ENCODE data around the gene CD53.
"Not testable (repeated sequence)": the region's sequence is repeated elsewhere in the genome, so short reads cannot be mapped to it uniquely, and the experiment has no call there.

CD53 gene, protein sequence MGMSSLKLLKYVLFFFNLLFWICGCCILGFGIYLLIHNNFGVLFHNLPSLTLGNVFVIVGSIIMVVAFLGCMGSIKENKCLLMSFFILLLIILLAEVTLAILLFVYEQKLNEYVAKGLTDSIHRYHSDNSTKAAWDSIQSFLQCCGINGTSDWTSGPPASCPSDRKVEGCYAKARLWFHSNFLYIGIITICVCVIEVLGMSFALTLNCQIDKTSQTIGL

DNA sequence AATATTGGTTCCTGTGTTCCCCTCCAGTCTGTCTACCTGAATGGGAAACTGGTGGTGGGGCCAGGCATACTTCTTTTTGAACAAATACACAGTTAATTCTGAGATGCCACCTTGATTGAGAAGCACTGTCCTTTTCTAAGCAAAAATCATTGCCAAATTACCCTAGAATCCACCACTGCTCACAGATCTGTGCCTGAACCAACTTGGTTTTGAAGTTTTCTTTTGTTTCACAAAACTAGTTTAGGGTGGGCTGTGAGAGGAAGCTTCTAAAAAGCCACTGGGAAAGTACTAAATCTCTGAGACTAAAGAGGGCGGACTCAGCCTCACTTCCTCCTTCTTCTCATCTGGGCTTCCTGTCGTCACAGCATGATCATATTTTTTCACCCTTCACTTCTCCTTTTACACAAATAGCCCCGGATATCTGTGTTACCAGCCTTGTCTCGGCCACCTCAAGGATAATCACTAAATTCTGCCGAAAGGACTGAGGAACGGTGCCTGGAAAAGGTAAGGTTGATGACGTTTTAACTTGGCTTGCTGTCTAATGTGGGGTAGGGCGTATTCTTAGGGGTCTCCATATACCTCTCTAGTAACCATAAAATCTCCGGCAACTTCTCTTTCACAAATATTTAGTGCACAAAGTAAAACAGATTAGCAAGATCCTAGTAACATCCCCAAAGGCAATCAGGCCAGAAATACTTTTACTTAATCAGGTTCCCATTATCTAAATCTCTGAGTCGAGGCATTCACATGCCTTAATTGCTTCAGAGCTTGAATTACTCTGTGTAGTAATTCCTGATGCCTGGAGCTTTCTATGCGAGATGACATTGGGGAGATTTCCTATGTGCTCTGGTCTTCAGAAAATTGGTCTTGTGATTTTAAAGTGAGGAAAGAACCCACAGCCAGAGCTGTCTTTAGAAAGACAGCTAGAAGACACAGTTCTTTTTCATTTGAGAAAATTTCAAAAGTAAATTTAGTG, at the start of gene CD53:
Gene CD53, plus strand, starts transcription at position 404 of the 976 bp plus-strand sequence. CDS start 18,261 bp downstream, outside the sequence.
- no peak for DNase-seq

DNA sequence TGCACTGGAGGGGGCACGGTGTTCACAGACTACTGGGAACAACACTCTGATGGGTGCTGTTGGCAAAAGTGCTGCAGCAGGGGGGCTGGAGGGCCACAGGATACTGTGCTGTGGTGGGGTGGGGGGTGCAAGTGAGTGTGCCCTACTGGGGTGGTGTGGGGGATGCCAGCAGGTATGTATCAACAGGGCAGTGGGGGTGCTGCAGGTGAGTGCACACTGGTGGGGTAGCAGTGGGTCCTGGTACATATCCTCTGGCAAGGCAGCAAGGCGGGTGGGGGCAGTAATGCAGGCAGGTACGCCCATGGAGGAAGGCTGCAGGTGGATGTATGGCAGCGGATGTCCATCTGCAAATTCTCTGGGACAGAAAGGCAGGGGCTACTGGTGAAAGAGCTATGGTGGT, 48.8 kb upstream of the CD53 start:
- no peak for DNase-seq

DNA sequence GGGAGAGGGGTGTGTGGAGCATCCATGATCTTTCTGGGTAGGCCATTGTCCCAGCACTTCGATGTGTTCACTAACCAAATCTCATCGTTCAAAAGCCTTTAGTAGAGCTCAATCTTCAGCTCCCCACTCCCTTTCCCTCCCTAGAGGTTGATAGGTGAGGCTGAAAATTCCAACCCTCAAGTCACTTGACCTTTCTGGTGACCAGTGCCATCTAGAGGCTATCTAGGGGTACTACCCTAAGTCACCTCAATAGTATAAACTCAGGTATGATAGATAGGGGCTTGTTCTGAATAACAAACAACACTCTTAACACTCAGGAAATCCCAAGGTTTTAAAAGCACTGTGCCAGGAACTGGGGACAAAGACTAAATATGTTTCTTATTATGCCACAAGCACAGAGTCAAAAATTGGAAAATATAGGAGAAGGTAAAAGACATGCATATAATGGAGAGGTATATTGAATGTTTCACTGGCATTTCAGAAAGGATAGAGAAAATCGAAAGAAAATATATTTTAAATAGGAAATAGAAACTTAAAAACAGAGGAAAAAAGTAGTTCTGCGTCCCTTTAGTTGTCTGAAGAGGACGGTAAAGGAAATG, 42.9 kb upstream of the CD53 start:
- peak; percentile 72 for DNase-seq

- DNase-seq, result not testable (repeated sequence)
These were observed 39.2 kb upstream of the CD53 start for GRCh38 chr1:110833779-110834178.

GRCh38 chr1:110846861-110847260, 26.1 kb upstream of the CD53 start:
- no peak for DNase-seq

DNA sequence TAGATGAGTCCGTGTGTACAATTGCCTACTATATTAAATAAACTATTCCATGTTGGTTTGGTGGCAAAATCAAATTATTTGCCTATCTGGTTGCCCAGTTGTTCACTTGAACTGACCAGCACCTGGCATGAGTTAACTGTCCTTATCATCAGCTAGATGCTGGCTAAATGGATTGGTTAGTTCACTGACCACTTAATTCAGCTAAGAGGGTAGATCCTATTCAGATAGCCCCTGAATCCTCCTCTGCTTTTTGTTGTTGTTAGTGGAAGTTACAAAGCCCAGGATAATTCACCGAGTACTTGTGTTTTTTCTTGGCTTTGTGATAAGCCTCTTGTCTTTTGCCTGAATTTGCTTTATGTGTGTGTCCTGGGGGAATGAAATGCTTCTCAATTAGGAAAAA, 22.8 kb upstream of the CD53 start:
- no peak for DNase-seq

DNA sequence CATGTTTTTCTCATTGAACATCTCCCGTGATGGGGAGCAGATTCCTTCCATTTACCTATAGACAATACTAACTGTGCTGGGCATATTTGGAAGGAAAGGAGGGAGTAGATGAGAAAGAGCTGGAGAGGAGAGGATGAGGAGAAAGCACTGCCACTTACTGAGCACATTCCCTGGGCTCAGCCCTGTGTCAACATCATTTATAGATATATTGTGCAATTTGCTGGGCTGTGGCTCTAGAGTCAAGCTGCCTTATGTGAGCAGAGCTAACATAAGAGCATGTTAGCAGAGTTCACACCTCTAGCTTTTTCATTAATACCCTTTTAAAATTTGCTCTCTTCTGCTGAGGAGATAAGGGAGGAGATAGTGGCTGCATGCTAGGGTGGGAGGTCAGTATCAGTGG, 22.3 kb upstream of the CD53 start:
- DNase-seq, result no peak

DNA sequence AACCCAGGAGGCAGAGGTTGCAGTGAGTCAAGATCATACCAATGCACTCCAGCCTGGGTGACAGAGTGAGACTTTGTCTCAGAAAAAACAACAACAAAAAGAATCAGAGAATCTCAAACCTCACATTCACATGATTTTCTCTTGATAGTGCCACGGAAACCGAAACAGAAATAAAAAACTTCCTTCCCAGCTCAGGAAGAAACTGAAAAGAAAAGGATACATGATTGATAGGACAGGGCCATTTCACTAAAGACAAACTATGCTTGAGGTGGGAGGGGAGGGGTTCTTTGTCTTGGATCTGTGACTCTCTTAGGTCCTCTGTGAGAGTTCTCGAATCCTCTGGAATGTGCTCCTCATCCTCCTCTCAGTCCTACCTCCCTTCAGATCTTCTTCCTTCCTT, 19.8 kb upstream of the CD53 start:
- DNase-seq, result no peak

GRCh38 chr1:110856410-110856809, 16.5 kb upstream of the CD53 start:
- no peak for DNase-seq

DNA sequence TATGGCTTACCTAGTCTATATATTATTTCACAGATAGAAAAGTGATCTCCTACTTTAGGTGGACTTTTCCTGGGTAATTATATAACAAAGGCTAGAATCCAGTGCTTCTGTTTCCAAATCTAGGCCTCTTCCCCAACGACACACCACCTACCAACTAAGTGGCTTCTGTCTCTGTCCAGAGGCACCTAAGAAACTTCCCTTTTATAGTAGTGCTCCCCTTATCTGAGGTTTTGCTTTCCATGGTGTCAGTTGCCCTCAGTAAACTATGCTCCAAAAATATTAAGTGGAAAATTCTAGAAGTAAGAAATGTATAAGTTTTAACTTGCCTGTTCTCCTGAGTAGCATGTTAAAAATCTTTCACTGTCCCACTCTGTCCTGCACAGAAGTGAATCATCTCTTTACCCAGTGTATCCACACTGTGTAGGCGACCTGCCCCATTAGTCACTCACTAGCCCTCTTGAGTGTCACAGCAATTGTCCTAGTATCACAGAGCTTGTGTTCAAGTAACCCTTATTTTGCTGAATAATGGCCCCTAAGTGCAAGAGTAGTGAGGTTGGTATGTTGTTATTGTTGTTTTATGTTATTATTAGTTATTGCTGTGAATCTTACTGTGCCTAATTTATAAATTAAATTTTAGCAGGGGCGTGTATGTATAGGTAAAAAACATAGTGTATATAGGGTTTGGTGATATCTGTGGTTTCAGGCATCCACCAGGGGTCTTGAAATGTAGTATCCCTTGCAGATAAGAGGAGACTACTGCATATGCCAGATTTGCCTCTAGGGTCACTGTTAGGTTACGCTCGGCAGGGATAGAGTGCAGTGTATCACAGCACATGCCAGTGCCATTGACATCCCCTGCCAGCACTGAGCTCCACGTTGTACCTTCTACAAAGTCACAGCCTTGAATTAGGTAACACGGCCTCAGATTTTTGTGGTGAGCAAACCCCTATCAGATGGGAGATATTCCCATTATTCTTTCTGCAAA, 14.7 kb upstream of the CD53 start:
- DNase-seq, result no peak

- no peak for DNase-seq
These were observed 13.9 kb upstream of the CD53 start for GRCh38 chr1:110859062-110859461.

GRCh38 chr1:110860174-110860573, 12.8 kb upstream of the CD53 start:
- no peak for DNase-seq

GRCh38 chr1:110860620-110861019, 12.3 kb upstream of the CD53 start:
- not testable (repeated sequence) for DNase-seq

DNA sequence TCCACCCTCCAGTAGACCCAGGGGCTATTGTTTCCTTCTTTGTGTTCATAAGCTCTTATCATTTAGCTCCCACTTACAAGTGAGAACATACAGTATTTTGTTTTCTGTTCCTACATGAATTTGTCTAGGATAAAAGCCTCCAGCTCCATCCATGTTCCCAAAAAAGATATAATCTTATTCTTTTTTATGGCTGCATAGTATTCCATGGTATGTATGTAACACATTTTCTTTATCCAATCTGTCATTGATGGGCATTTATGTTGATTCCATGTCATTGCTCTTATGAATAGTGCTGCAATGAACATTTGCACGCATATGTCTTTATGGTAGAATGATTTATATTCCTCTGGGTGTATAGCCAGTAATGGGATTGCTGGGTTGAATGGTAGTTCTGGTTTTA, 11.0 kb upstream of the CD53 start:
- DNase-seq, result not testable (repeated sequence)

DNA sequence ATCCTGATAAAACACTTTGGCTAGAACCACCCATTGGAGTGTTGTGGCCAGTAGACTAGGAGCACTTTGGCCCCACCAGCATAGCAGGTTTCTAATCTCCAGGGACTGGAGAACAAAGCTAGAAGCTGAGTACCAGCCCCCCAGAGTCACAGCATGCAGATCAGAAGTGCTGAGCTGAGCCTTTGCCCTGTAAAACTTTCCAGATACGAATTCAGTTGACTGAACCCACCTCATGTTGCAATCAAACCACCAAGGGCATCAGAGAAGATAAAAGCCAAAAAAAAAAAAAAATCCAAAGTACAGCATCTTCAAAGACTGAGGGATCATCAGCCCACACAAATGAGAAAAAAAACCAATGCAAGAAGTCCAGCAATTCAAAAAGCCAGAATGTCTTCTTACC, 8.7 kb upstream of the CD53 start:
- no peak for DNase-seq

- no peak for DNase-seq
These were observed 2.1 kb upstream of the CD53 start for GRCh38 chr1:110870721-110871388.

DNA sequence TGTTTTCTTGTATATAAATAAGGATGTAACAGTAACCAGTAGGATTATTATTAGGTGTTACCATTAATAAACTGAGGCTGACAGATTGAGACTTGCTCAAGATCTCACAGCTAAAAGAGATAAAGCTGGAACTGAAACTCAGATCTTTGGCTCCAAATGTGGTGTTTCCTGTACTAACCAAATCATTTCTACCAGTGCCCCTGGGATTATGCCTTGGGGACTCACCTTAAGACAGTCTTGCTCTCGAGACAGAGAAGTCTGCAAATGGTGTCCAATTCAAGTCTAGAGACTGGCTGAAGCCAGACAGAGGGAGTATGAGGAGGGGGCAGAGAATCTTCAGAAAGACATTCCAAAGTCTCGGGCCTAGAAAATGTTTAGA, 593 bp upstream of the CD53 start:
- DNase-seq, result no peak

DNA sequence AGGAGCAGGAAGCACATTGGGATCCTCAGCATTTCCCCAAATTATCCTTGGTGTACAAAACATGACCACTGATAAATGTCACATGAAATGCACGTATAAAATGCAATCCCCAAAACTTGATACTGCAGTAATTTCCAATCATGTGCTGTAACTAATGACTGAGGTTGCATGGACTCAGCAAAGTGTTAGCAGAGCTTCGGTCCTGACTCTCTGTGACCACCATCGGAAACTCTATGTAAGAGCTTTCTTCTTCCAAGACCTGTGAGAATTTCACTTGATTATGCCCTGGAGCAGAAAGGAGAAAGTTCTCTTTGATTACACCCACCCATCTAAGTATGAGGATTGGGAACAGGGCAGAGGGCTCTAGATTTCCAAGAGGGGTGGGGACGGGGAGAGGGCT, 908 bp downstream of the CD53 start:
- no peak for DNase-seq

GRCh38 chr1:110874324-110875215, 1.6 kb downstream of the CD53 start:
- no peak for DNase-seq

DNA sequence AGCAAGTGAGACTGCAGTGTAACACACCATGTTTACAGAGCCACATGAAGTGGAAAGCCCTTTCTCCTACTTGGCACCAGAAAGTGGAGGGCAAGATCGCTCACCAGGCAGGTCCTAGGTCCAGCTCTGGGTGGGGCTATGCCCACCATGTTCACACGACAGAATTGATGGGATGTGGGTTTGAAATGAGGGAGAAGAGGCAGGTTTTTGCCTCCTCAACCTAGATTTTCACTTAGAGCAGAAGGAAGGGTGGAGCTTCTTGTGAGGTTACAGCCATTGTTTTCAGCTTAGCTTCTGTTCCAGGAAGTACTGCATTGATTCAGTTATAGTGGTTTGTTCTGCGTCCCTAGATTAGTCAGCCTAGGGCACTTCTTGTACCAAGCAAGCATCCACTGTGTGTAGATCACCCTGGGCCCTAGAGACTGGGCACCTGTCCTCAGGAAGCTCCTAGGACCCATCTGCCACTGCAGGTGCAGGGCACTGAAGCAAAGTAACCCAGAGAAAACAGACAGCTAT, 2.3 kb downstream of the CD53 start:
- DNase-seq, result no peak
